Smooth muscle cell (in vitro differentiated cells): ENCODE results near the gene LRRC37B. TPM values are rescaled to one million over a fixed set of nuclear protein-coding genes. Genes with fewer than 3 reads are reported as not detected.
"Not testable (repeated sequence)": the region's sequence is repeated elsewhere in the genome, so short reads cannot be mapped to it uniquely, and the experiment has no call there.

Experiments used
- DNase-seq: peaks from one replicate; lab custom pipeline; 2025; ENCODE audit not compliant: unreplicated experiment; lab: John Stamatoyannopoulos, UW
- H2AFZ ChIP-seq: fragments of 200-600 bp; sonication (generic); 2 replicates; pipeline ENCODE4 v1.6.0; 2016; ENCODE audit warnings: antibody characterized with exemption, low read depth, mild to moderate bottlenecking
- H3F3A ChIP-seq: fragments of 200-600 bp; sonication (generic); 2 replicates; pipeline ENCODE4 v1.6.0; 2017; ENCODE audit warnings: antibody characterized with exemption, low read depth
- H3K27ac ChIP-seq: fragments of 200-600 bp; sonication (generic); 2 replicates; pipeline ENCODE4 v1.5.1; 2016; ENCODE audit warnings: low read depth, mild to moderate bottlenecking
- H3K27me3 ChIP-seq: fragments of 200-600 bp; sonication (generic); 2 replicates; pipeline ENCODE4 v1.6.1; 2016; ENCODE audit warnings: low read depth, mild to moderate bottlenecking
- H3K36me3 ChIP-seq: fragments of 200-600 bp; sonication (generic); 2 replicates; pipeline ENCODE4 v1.5.1; 2016; ENCODE audit warnings: low read depth
- H3K4me1 ChIP-seq: fragments of 200-600 bp; sonication (generic); 2 replicates; pipeline ENCODE4 v1.5.1; 2016; ENCODE audit warnings: low read depth
- H3K4me2 ChIP-seq: fragments of 200-600 bp; sonication (generic); 2 replicates; pipeline ENCODE4 v1.6.0; 2016; ENCODE audit warnings: mild to moderate bottlenecking
- H3K4me3 ChIP-seq: fragments of 200-600 bp; sonication (generic); 2 replicates; pipeline ENCODE4 v1.5.1; 2016; ENCODE audit warnings: mild to moderate bottlenecking
- H3K79me2 ChIP-seq: fragments of 200-600 bp; sonication (generic); 2 replicates; pipeline ENCODE4 v1.6.0; 2016; ENCODE audit warnings: low read depth, mild to moderate bottlenecking
- H3K9ac ChIP-seq: fragments of 200-600 bp; sonication (generic); 2 replicates; pipeline ENCODE4 v1.6.0; 2016; ENCODE audit warnings: low read depth
- H3K9me3 ChIP-seq: fragments of 200-600 bp; sonication (generic); replicated peaks from 2 replicates; pipeline ENCODE4 v1.5.1; 2016; ENCODE audit warnings: low read depth
- H4K20me1 ChIP-seq: fragments of 200-600 bp; sonication (generic); 2 replicates; pipeline ENCODE4 v1.6.0; 2016; ENCODE audit warnings: low read depth
- WGBS: methylation state at CpG from one replicate; pipeline ENCODE4 v1.1.7; 2016; ENCODE audit warnings: low lambda C conversion rate; 5-methylcytosine and 5-hydroxymethylcytosine counted together
- polyA plus RNA-seq: library from polyadenylated mRNA; unstranded; fragments of >200 nt; fragmentation: Nextera tagmentation; extraction: Ambion mirVana; gene quantifications from 2 replicates; pipeline ENCODE4 v1.2.1, GENCODE V29; 2016
- total RNA-seq: library from RNA; depleted of rRNA; stranded (reverse); fragments of >200 nt; gene quantifications from 2 replicates; pipeline ENCODE4 v1.2.3, GENCODE V29; 2014

LRRC37B gene
- total and polyA plus RNA-seq, 2 experiments from 2014 or later = 5.2 to 20.9 TPM

GRCh38 chr17:32040246-32040645 lies 33.1 kb downstream of the LRRC37B start:
- H3K36me3 ChIP-seq, H3K79me2 ChIP-seq, H4K20me1 ChIP-seq, H3K4me1 ChIP-seq, H2AFZ ChIP-seq, H3F3A ChIP-seq, H3K9ac ChIP-seq, H3K4me3 ChIP-seq, H3K9me3 ChIP-seq, DNase-seq, H3K27me3 ChIP-seq, H3K4me2 ChIP-seq, H3K27ac ChIP-seq: not testable (repeated sequence)
- WGBS = 98% methylated on average over 17 of the region's 17 CpGs

- not testable (repeated sequence) for H3K27ac ChIP-seq, H3K9ac ChIP-seq, H3K79me2 ChIP-seq, DNase-seq, H3K4me2 ChIP-seq, H3K4me1 ChIP-seq, H3K9me3 ChIP-seq, H3F3A ChIP-seq, H3K27me3 ChIP-seq, H3K4me3 ChIP-seq, H3K36me3 ChIP-seq, H2AFZ ChIP-seq, H4K20me1 ChIP-seq
- 94% methylated on average over 17 of the region's 19 CpGs for WGBS
Observed at GRCh38 chr17:32041306-32041875, 34.2 kb downstream of the LRRC37B start.

GRCh38 chr17:32042266-32042665 lies 35.1 kb downstream of the LRRC37B start:
- WGBS = 99% methylated on average over 9 of the region's 11 CpGs
- not testable (repeated sequence) for H3K4me1 ChIP-seq, H3K79me2 ChIP-seq, H3K27me3 ChIP-seq, H3K36me3 ChIP-seq, H3K4me3 ChIP-seq, H3K27ac ChIP-seq, DNase-seq, H3K4me2 ChIP-seq, H3K9me3 ChIP-seq, H3F3A ChIP-seq, H3K9ac ChIP-seq, H4K20me1 ChIP-seq, H2AFZ ChIP-seq

GRCh38 chr17:32045611-32046010 lies 38.4 kb downstream of the LRRC37B start:
- H3F3A ChIP-seq, H3K9me3 ChIP-seq, H3K27me3 ChIP-seq, H3K9ac ChIP-seq, H3K4me1 ChIP-seq, H3K27ac ChIP-seq, H2AFZ ChIP-seq, DNase-seq, H3K4me2 ChIP-seq, H3K36me3 ChIP-seq, H3K4me3 ChIP-seq, H3K79me2 ChIP-seq, H4K20me1 ChIP-seq: not testable (repeated sequence)
- WGBS = 91% methylated on average over 3 of the region's 3 CpGs

GRCh38 chr17:32047663-32048062 lies 40.5 kb downstream of the LRRC37B start:
- not testable (repeated sequence) for H3F3A ChIP-seq, H3K79me2 ChIP-seq, H3K36me3 ChIP-seq, H3K4me3 ChIP-seq, H3K4me2 ChIP-seq, H3K9ac ChIP-seq, H4K20me1 ChIP-seq, H3K9me3 ChIP-seq, H3K27me3 ChIP-seq, DNase-seq, H2AFZ ChIP-seq, H3K4me1 ChIP-seq, H3K27ac ChIP-seq
- 97% methylated on average over 6 of the region's 6 CpGs for WGBS

GRCh38 chr17:32054985-32055384 lies 47.8 kb downstream of the LRRC37B start:
- H3K4me2 ChIP-seq, H3K79me2 ChIP-seq, H2AFZ ChIP-seq, H3K27me3 ChIP-seq, H3F3A ChIP-seq, H3K27ac ChIP-seq, H3K36me3 ChIP-seq, H3K4me3 ChIP-seq, H3K9ac ChIP-seq, H3K9me3 ChIP-seq, DNase-seq, H4K20me1 ChIP-seq, H3K4me1 ChIP-seq: not testable (repeated sequence)
- WGBS = 84% methylated on average over 4 of the region's 4 CpGs

GRCh38 chr17:32055425-32055824 lies 48.2 kb downstream of the LRRC37B start:
- not testable (repeated sequence) for H3K27me3 ChIP-seq, H2AFZ ChIP-seq, H3K9me3 ChIP-seq, H3K4me1 ChIP-seq, H3K4me2 ChIP-seq, H3K4me3 ChIP-seq, H3K79me2 ChIP-seq, H3K27ac ChIP-seq, H3K9ac ChIP-seq, H4K20me1 ChIP-seq, DNase-seq, H3F3A ChIP-seq, H3K36me3 ChIP-seq
- WGBS = 100% methylated on average over 3 of the region's 3 CpGs

GRCh38 chr17:32056500-32056899 lies 49.3 kb downstream of the LRRC37B start:
- not testable (repeated sequence) for H3F3A ChIP-seq

More at GRCh38 chr17:32056500-32056899, 49.3 kb downstream of the LRRC37B start:
- H3K79me2 ChIP-seq, H4K20me1 ChIP-seq, H3K4me3 ChIP-seq, H3K36me3 ChIP-seq, H3K9me3 ChIP-seq, H3K27ac ChIP-seq, H3K27me3 ChIP-seq, H3K4me2 ChIP-seq, H3K9ac ChIP-seq, H2AFZ ChIP-seq, H3K4me1 ChIP-seq, DNase-seq: not testable (repeated sequence)
- 94% methylated on average over 10 of the region's 10 CpGs for WGBS
